Prostate gland (tissue), 2 donors: ENCODE results near the gene CPLANE1.

Source experiments
- CTCF ChIP-seq, 4 experiments: fragments of 200-600 bp in 2 of 4; fragments of 450-650 bp in 2 of 4; sonication (generic) in 2 of 4; IDR thresholded peaks; 1 replicate in 3 of 4; 2 replicates in 1 of 4; pipeline ENCODE4 v1.5.1; 2016 to 2019; ENCODE audit warnings: antibody characterized with exemption in 4 of 4, mild to moderate bottlenecking in 2 of 4, moderate library complexity in 2 of 4
- POLR2A ChIP-seq: fragments of 450-650 bp; IDR thresholded peaks from one replicate; pipeline ENCODE4 v1.6.1; 2016; ENCODE audit warnings: antibody characterized with exemption, mild to moderate bottlenecking
- POLR2AphosphoS5 ChIP-seq: sonication (generic); formaldehyde crosslinking; IDR thresholded peaks from one replicate; pipeline ENCODE4 v1.6.1; 2017; ENCODE audit warnings: antibody characterized with exemption

GRCh38 chr5:37248421-37248969 lies 681 bp downstream of the CPLANE1 start:
- no peak for TF ChIP-seq CTCF (IDR thresholded peaks at IDR 0.05)
- no peak for TF ChIP-seq POLR2A
- TF ChIP-seq POLR2AphosphoS5: no peak
